Thoracic aorta (tissue), 2 donors: ENCODE results near the gene TCTN3. TPM values are rescaled to one million over a fixed set of nuclear protein-coding genes. Genes with fewer than 3 reads are reported as not detected.

ENCODE experiments used
- ATAC-seq: fragments of 150-250 bp; one replicate; pipeline ENCODE4 v1.8.0; 2017; ENCODE audit warnings: low read depth; ENCODE audit not compliant: insufficient number of reproducible peaks, low FRiP score
- DNase-seq: peaks from one replicate; pipeline ENCODE4 v3.0.0-alpha.2; 2020; ENCODE audit warnings: low spot score
- H3K27ac ChIP-seq, 2 donors: fragments of 200-600 bp; sonication (generic); 1 replicate in 1 of 2; 2 replicates in 1 of 2; pipeline ENCODE4 v1.5.1; 2016; ENCODE audit warnings: mild to moderate bottlenecking in 2 of 2, moderate library complexity in 2 of 2
- H3K27me3 ChIP-seq: fragments of 200-600 bp; sonication (generic); replicated peaks from 2 replicates; pipeline ENCODE4 v1.6.0; 2016; ENCODE audit warnings: mild to moderate bottlenecking; ENCODE audit not compliant: insufficient read depth
- H3K36me3 ChIP-seq: fragments of 200-600 bp; sonication (generic); one replicate; pipeline ENCODE4 v1.5.1; 2016
- H3K4me1 ChIP-seq, 2 donors: fragments of 200-600 bp; sonication (generic); 1 replicate in 1 of 2; 2 replicates in 1 of 2; pipeline versions ENCODE4 v1.5.1 to v1.6.0; 2016; ENCODE audit warnings: low read depth in 2 of 2, mild to moderate bottlenecking in 1 of 2; ENCODE audit not compliant: control insufficient read depth in 1 of 2
- H3K4me3 ChIP-seq: fragments of 200-600 bp; sonication (generic); 2 replicates; pipeline ENCODE4 v1.5.1; 2016; ENCODE audit warnings: mild to moderate bottlenecking
- H3K9me3 ChIP-seq: fragments of 200-600 bp; sonication (generic); 2 replicates; pipeline ENCODE4 v1.5.1; 2016
- total RNA-seq, 2 donors: library from RNA; depleted of rRNA; stranded (reverse); fragments of >200 nt; gene quantifications; one replicate each; pipeline versions ENCODE4 v1.1.0 to v1.2.3, GENCODE V29; 2016
- TF ChIP-seq, protein P1 (sequence below): fragments of 200-600 bp; sonication (generic); IDR thresholded peaks from one replicate; pipeline ENCODE4 v1.5.1; 2019; ENCODE audit warnings: antibody characterized with exemption

The TCTN3 gene
- total RNA-seq, 2 donors from 2014 or later, result 10.3 to 25.3 TPM

DNA sequence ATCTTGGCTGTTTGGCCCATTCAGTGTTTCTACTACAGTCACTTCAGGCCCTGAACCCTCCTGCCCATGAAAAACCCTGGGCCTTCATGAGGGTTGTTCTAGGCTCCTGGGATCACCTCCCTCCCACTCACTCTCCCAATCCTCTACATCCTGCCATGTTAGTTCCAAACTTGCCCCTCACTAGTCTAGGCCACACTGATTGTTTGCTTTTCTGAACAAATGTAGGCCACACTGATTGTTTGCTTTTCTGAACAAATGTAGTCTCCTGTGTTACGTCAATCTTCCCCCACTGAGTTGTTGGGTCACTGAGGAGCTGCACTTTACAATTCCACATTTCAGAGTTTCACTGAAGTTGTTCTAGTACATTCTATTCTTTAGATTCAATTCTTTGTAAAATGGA is 31.9 kb downstream of the TCTN3 start:
- no peak overlapping the region for H3K4me3 ChIP-seq
- H3K27me3 ChIP-seq, result no peaks in the 10 kb centered on the region
- peaks cover 9 to 28% of the 10 kb centered on the region in 2 donors for H3K4me1 ChIP-seq
- no peaks in the 10 kb centered on the region for H3K9me3 ChIP-seq
- no peaks in the 10 kb centered on the region for H3K36me3 ChIP-seq
- DNase-seq (no peak), ATAC-seq (no peak)
- no peak overlapping the region for H3K27ac ChIP-seq
- TF ChIP-seq, protein P1, sequence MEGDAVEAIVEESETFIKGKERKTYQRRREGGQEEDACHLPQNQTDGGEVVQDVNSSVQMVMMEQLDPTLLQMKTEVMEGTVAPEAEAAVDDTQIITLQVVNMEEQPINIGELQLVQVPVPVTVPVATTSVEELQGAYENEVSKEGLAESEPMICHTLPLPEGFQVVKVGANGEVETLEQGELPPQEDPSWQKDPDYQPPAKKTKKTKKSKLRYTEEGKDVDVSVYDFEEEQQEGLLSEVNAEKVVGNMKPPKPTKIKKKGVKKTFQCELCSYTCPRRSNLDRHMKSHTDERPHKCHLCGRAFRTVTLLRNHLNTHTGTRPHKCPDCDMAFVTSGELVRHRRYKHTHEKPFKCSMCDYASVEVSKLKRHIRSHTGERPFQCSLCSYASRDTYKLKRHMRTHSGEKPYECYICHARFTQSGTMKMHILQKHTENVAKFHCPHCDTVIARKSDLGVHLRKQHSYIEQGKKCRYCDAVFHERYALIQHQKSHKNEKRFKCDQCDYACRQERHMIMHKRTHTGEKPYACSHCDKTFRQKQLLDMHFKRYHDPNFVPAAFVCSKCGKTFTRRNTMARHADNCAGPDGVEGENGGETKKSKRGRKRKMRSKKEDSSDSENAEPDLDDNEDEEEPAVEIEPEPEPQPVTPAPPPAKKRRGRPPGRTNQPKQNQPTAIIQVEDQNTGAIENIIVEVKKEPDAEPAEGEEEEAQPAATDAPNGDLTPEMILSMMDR, result no peak

DNA sequence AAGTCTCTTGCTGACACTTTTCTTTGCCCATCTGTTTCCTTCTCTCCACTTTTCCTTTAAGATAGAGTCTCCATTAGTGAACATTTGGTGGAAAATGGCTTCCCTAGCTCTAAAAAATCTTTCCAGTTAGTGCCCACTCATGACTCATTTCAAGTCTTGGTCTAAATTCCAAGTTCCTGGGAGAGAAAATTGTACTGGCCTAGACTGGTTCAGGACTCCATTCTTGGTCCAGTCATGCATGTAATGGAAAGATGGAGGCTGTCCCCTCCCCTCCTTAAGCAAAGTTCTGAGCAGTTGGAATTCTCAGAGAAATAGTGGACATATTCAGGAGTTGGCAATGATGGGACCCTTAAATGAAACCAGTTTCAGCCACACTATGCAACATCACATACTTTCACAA is 33.4 kb downstream of the TCTN3 start:
- H3K4me1 ChIP-seq, result peaks cover 9 to 34% of the 10 kb centered on the region in 2 donors
- TF ChIP-seq, protein P1, result no peak
- H3K9me3 ChIP-seq, result no peaks in the 10 kb centered on the region
- H3K4me3 ChIP-seq, result no peak overlapping the region
- ATAC-seq, result no peak
- H3K27me3 ChIP-seq, result no peaks in the 10 kb centered on the region
- no peak for DNase-seq
- no peak overlapping the region for H3K27ac ChIP-seq
- no peaks in the 10 kb centered on the region for H3K36me3 ChIP-seq

DNA sequence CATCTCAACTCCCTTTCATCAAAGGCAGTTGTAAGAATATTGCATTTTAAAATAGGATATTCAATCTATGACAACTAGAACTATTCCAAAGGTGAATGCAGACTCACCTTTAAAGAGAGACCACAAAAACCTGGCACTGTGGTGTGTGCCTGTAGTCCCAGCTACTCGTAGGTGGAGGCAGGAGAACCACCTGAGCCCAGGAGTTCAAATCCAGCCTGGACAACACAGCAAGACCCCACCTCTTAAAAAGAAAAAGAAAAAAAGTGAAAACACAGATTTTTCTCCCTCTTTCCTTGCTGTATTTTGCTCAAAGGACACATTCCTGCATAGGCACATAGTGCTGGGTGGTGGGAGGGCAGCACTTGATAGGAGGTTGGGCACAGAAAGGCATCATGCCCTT is 36.5 kb downstream of the TCTN3 start:
- ATAC-seq, result no peak
- Histone ChIP-seq H3K27ac (no peak overlapping the region), H3K4me3 (peak overlapping the region; percentile 81)

GRCh38 chr10:95656291-95657164 is 37.2 kb downstream of the TCTN3 start, which contains the start of gene ALDH18A1:
Gene ALDH18A1 (minus strand): TSS chr10:95656711. CDS start chr10:95653377, 3,334 bp downstream.
- Histone ChIP-seq H3K4me1 (peaks cover 5 to 16% of the 10 kb centered on the region in 2 donors), H3K4me3 (peak within 1 kb of the TSS; percentile 81), H3K9me3 (no peaks in the 10 kb centered on the region), H3K27ac (peak within 1 kb of the TSS; percentile 30 to 55), H3K27me3 (no peaks in the 10 kb centered on the region), H3K36me3 (peaks cover 6% of the 10 kb centered on the region)
- peak; percentile 71 for ATAC-seq
- TF ChIP-seq, protein P1, result no peak
- DNase-seq, result peak; percentile 77

More for the DNA sequence above, 36.5 kb downstream of the TCTN3 start:
- TF ChIP-seq, protein P1, result no peak
- Histone ChIP-seq H3K36me3 (peaks cover 6% of the 10 kb centered on the region), H3K9me3 (no peaks in the 10 kb centered on the region), H3K27me3 (no peaks in the 10 kb centered on the region), H3K4me1 (peaks cover 5 to 21% of the 10 kb centered on the region in 2 donors)
- DNase-seq, result no peak

GRCh38 chr10:95655571-95656290 is 38.0 kb downstream of the TCTN3 start:
- peaks cover 11% of the 10 kb centered on the region for H3K36me3 ChIP-seq
- TF ChIP-seq, protein P1, result no peak
- peaks cover 5 to 16% of the 10 kb centered on the region in 2 donors for H3K4me1 ChIP-seq
- H3K9me3 ChIP-seq, result no peaks in the 10 kb centered on the region
- no peak for ATAC-seq
- H3K27ac ChIP-seq, result peak overlapping the region; percentile 30 to 55
- peak overlapping the region; percentile 81 for H3K4me3 ChIP-seq
- no peak for DNase-seq
- H3K27me3 ChIP-seq, result no peaks in the 10 kb centered on the region
